NCI-H146 (cell line): ENCODE measurements around the gene CEACAM21.
"Not testable (repeated sequence)": the region's sequence is repeated elsewhere in the genome, so short reads cannot be mapped to it uniquely, and the experiment has no call there.

ENCODE experiments used
- DNase-seq: peaks from one replicate; lab custom pipeline; 2025; lab: John Stamatoyannopoulos, UW

Gene CEACAM21

DNA sequence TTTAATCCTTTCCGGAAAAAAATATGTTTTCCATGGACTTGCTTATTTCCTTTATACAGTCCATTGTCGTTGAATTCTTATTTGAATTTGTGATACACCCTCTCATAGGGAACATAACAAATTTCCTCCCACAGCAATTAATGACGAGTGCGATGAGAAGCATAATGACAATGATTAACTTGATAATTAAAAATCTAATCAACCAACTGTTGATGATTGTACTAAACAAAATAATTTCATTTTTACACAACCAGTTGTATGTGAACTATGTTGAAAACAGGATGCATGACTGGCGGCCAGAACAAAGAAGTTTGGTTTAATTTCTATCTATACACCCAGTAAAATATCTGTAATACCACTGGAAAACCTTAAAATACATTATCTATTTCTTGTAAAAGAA is 26.1 kb upstream of the CEACAM21 start:
- no peak for DNase-seq

GRCh38 chr19:41551212-41551610 is 24.8 kb upstream of the CEACAM21 start:
- no peak for DNase-seq

GRCh38 chr19:41551711-41552110 is 24.3 kb upstream of the CEACAM21 start:
- no peak for DNase-seq

DNA sequence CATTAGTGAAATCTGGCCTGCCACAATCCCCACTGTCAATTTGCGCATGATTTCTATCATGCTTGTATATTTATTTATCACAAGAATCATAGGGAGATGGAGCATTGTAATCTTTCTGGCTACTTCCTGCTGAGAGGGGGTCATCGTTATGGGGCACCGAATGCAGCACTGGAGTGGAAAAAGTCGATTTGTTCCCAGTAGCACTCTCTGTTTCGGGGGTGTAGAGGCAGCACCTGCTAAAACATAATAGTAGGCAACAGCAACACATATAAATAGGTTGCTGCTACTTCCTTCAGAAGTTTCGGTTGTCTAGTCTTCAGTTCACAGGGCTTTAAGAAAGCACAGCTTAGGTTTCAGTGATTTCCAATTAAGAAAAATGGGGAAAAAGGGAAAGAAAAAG is 23.4 kb upstream of the CEACAM21 start:
- DNase-seq, result no peak

DNA sequence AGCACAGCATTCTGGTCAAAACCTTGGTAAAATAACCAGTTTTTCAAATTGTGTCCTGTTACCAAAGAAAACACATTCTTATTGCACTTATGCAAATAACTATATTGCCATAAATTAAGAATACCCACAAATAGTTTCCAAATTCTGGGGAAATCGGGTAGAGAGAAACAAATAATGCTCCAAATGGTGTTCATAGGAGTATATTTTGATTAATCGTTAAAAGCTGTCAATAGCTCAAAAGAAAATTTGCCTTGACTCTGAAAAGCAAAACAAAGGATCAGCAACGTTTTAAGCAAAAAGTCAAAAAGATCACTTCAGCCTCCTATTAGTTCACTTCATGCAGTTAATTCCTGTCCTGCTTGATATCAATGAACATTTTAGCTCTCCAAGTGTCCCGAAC is 22.2 kb upstream of the CEACAM21 start:
- DNase-seq, result no peak

GRCh38 chr19:41554907-41555306 is 21.1 kb upstream of the CEACAM21 start:
- no peak for DNase-seq

- DNase-seq, result no peak
Measured at GRCh38 chr19:41555748-41556147, 20.2 kb upstream of the CEACAM21 start.

- DNase-seq, result no peak
Measured at GRCh38 chr19:41563854-41564514, 12.0 kb upstream of the CEACAM21 start.

DNA sequence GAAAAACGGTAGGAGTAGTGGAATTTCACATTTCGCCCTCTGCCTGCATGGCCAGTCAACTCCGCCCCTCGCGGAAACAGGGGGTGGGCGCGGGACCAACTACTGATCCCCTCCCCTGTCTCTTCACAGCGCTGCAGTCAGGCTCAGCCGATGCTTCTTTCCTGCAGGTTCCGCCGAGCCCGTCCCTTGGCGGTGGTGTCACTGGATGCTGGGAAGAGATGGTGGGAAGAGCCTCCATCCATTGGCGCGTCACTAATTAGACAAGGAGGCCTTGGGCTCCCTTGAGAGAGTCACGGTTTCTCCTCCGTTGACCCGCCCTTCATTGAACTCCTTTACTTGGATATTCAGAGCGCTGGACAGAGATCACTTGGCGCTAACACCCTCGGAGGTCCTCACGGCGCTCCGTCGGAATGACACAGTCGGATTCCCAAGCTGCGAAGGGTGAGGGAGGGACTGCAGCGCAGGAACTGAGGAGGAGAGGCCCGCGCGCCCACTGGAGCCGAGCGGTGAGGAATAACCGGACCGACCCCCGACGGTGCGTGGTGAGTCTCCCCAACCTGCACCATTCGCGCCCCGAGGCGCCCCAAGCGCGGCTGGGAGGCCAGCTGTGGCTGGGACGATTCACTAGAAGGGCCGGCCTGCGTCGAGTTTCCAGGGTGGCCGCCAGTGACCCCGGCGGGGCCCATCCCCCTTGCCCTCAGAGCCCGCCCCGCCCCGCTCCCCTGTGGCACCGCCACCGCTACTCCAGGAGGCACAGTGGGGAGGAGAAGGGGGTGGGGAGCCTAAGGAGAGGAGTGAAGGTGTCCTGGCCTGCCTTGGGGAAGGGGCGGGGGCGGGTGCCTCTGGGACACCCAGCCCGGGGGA is 11.2 kb upstream of the CEACAM21 start:
- no peak for DNase-seq

DNA sequence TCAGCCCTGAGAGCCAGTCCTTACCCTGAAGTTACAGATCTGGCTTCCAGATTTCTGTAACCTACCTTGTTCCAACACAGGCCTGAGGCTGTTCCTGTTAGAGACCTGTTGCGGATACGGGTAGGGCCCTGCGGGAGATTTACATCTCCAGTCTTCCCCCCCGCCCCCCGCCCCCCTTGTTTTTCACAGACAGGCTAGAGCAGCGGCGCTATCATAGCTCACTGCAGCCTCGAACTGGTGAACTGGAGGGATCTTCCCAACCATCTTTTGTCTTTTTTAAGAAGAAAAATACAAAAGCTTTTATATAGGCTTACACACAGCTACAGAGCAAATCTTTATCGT is 10.6 kb upstream of the CEACAM21 start:
- DNase-seq, result no peak

DNA sequence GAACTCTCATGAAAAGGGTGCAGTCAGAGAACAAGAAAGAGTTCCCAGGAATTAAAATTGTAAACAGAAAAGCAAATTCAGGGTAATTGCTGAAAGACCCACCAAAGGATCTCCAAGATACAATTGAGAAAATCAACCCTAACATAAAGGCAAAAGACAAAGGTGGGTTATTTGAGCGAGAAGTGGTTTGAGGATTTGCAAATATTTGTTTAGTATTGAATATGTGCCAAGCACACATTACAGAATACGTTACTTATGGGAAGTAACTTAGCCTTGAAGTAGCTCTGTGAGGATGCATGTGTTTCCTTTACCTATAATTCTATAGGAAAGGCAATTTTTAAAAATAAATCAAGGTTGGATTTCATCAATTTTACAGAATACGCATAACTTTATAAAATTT is 10.0 kb upstream of the CEACAM21 start:
- DNase-seq, result peak; percentile 20

GRCh38 chr19:41569481-41570150 is 6.3 kb upstream of the CEACAM21 start:
- DNase-seq, result no peak

DNA sequence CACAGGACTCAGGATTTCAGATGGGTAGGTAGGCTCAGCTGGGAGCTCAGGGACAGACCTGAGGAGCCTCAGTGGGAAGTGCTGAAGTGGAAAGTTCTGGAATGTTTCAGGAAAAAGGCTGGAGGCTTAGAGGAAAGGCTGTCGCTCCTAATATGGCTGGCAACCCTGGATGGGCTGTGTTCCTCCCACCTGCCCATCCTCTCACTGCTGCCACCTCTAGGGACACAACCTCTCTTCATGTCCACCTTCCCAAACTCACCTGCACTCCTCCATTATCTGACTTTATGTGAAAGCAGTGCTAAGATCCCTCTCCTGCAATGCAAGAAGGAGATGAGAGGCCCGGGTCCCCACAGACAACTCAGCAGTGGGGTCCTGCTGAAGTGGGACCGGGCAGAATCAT is 5.8 kb upstream of the CEACAM21 start:
- DNase-seq, result no peak

DNA sequence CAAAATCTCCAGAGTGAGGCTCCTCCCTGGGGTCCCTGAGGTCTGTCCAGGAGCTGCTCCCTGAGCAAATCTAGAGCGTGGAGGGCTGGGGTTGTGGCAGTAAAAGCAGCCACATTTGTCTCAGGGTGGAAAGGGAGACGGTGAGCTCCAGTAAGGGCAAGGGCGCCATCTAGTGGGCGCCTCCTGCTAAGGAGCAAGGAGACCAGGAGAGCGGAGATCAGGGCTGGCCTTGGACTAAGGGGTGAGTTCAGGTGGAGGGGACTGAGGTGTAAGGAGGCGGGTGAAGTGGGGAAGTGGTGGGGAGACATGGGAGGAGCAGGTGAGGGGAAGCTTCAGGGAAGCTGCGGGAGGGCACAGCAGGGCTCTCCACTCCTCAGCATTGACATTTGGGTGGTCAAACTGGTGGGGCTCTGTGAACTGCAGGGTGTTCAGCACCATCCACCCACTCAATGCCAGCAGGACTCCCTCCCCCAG is 5.3 kb upstream of the CEACAM21 start:
- peak; percentile 63 for DNase-seq

GRCh38 chr19:41577144-41577830 is 1.3 kb downstream of the CEACAM21 start:
- no peak for DNase-seq

DNA sequence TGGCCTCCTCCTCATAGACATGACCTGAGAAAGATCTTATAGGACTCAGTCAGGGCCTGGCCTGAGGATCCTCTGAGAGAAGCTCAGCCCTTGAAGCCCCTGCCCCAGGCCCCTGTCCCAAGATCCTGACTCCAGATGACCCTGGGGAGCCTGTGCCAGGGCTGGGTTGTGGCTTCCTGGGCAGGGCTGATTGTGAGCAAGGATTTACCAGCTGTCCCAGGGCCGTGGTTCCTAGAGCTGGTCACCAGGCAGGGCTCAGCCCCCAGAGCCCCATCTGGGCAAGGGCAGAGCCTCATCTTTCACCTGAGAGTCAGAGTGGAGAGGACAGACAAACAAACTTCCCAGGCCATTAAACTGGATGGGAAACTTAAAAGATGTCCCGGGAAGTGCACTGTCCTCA is 1.9 kb downstream of the CEACAM21 start:
- DNase-seq, result no peak

- no peak for DNase-seq
Measured at GRCh38 chr19:41578886-41579285, 2.9 kb downstream of the CEACAM21 start.

GRCh38 chr19:41581068-41581467 is 5.1 kb downstream of the CEACAM21 start:
- not testable (repeated sequence) for DNase-seq

- DNase-seq, result not testable (repeated sequence)
Measured at GRCh38 chr19:41582577-41583182, 6.7 kb downstream of the CEACAM21 start.

GRCh38 chr19:41584260-41584810 is 8.4 kb downstream of the CEACAM21 start:
- no peak for DNase-seq

DNA sequence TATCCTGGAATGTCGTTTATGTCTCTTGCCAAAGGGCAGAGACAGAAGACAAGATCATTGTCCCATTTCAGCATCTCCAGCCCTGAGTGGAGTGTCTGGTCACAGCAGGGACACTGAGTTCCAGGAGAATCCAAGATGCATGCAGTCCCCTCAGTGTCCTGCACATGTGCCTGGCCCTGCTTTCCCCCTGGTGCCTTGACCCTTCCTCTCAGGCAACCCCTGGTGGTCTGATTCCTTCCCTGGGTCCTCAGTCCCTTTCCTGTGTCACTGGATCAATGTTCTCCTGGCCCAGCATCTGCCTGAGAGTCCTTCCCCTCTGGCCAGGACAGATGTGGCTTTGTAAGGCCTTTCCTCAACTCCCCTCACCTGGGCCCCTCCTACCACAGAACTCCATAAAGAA is 9.0 kb downstream of the CEACAM21 start:
- DNase-seq, result no peak

DNA sequence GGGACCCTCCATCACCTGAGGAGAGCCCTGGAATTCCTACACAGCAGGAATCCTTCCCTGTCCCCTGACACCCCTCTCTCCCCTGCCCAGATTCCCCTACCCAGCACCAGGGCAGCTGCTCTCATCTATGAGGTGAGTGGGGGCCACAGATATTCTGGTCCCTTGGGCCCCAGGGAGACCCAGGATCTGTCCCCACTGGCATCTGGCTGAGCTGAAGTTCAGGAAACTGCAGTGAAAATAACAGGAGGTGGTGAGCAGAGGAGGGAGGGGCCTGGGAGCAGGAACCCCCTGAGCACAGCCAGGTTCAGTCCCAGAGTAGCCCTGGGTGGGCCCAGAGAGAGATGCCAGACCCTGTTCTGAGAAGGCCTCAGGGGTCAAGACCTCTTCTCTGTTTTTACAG is 10.1 kb downstream of the CEACAM21 start:
- no peak for DNase-seq
